Nephron (organoid): ENCODE measurements around the gene METTL14.
A peak's percentile ranks its signal among the peaks of the same experiment; 100 is the strongest.

ENCODE experiments used
- H3K27ac Mint-ChIP-seq, 3 experiments: 2 replicates each; pipeline ENCODE4 v1.8.0; 2020; ENCODE audit warnings: mixed read lengths in 3 of 3, mild to moderate bottlenecking in 2 of 3, moderate library complexity in 1 of 3
- H3K27me3 Mint-ChIP-seq: 2 replicates; pipeline ENCODE4 v1.8.0; 2021; ENCODE audit warnings: low read depth, mild to moderate bottlenecking, moderate library complexity, mixed read lengths
- H3K36me3 Mint-ChIP-seq: 2 replicates; pipeline ENCODE4 v1.8.0; 2020; ENCODE audit warnings: low read depth, mixed read lengths
- H3K4me1 Mint-ChIP-seq: 2 replicates; pipeline ENCODE4 v1.8.0; 2020; ENCODE audit warnings: mixed read lengths
- H3K4me3 Mint-ChIP-seq, 3 experiments: 2 replicates each; pipeline ENCODE4 v1.8.0; 2020; ENCODE audit warnings: mild to moderate bottlenecking in 3 of 3, mixed read lengths in 3 of 3, moderate library complexity in 2 of 3
- H3K9me3 Mint-ChIP-seq: 2 replicates; pipeline ENCODE4 v1.8.0; 2020; ENCODE audit warnings: mixed read lengths
- TF ChIP-seq, protein P1 (sequence below), 3 experiments: fragments of 200-600 bp; sonication (generic); IDR thresholded peaks; one replicate each; pipeline ENCODE4 v1.5.0; 2021; ENCODE audit warnings: antibody characterized with exemption in 3 of 3; ENCODE audit not compliant: unreplicated experiment in 3 of 3

METTL14 gene

GRCh38 chr4:118730683-118731082 lies 45.5 kb downstream of the METTL14 start:
- TF ChIP-seq, protein P1, sequence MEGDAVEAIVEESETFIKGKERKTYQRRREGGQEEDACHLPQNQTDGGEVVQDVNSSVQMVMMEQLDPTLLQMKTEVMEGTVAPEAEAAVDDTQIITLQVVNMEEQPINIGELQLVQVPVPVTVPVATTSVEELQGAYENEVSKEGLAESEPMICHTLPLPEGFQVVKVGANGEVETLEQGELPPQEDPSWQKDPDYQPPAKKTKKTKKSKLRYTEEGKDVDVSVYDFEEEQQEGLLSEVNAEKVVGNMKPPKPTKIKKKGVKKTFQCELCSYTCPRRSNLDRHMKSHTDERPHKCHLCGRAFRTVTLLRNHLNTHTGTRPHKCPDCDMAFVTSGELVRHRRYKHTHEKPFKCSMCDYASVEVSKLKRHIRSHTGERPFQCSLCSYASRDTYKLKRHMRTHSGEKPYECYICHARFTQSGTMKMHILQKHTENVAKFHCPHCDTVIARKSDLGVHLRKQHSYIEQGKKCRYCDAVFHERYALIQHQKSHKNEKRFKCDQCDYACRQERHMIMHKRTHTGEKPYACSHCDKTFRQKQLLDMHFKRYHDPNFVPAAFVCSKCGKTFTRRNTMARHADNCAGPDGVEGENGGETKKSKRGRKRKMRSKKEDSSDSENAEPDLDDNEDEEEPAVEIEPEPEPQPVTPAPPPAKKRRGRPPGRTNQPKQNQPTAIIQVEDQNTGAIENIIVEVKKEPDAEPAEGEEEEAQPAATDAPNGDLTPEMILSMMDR (IDR thresholded peaks at IDR 0.05; ENCODE audit: unreplicated experiment in 3 of 3), result no peak
- Mint-ChIP-seq H3K27ac (no peak overlapping the region), H3K27me3 (no peaks in the 10 kb centered on the region), H3K9me3 (no peaks in the 10 kb centered on the region), H3K4me3 (no peak overlapping the region), H3K36me3 (peaks cover 47% of the 10 kb centered on the region), H3K4me1 (peaks cover 11% of the 10 kb centered on the region)

- no peak overlapping the region for H3K4me3 Mint-ChIP-seq
- H3K27me3 Mint-ChIP-seq, result no peaks in the 10 kb centered on the region
- peaks cover 47% of the 10 kb centered on the region for H3K36me3 Mint-ChIP-seq
- TF ChIP-seq, protein P1 (IDR thresholded peaks at IDR 0.05; ENCODE audit: unreplicated experiment in 3 of 3), result no peak
- H3K9me3 Mint-ChIP-seq, result no peaks in the 10 kb centered on the region
- peak overlapping the region in 2 of 3 experiments; percentile 12 to 29 for H3K27ac Mint-ChIP-seq
- H3K4me1 Mint-ChIP-seq, result peaks cover 11% of the 10 kb centered on the region
Observed at GRCh38 chr4:118732591-118733330, 47.6 kb downstream of the METTL14 start.

- Mint-ChIP-seq H3K27ac (peak overlapping the region in 2 of 3 experiments; percentile 23 to 40), H3K36me3 (peaks cover 47% of the 10 kb centered on the region), H3K27me3 (no peaks in the 10 kb centered on the region), H3K4me1 (peaks cover 11% of the 10 kb centered on the region), H3K4me3 (no peak overlapping the region), H3K9me3 (no peaks in the 10 kb centered on the region)
- TF ChIP-seq, protein P1 (IDR thresholded peaks at IDR 0.05; ENCODE audit: unreplicated experiment in 3 of 3), result no peak
Observed at GRCh38 chr4:118734491-118735205, 49.5 kb downstream of the METTL14 start.

- H3K36me3 Mint-ChIP-seq, result peaks cover 42% of the 10 kb centered on the region
- peaks cover 19% of the 10 kb centered on the region for H3K4me1 Mint-ChIP-seq
- no peak overlapping the region for H3K4me3 Mint-ChIP-seq
- no peaks in the 10 kb centered on the region for H3K27me3 Mint-ChIP-seq
- H3K9me3 Mint-ChIP-seq, result no peaks in the 10 kb centered on the region
- TF ChIP-seq, protein P1 (IDR thresholded peaks at IDR 0.05; ENCODE audit: unreplicated experiment in 3 of 3), result no peak
- no peak overlapping the region for H3K27ac Mint-ChIP-seq
Observed at GRCh38 chr4:118736900-118737299, 51.7 kb downstream of the METTL14 start.

DNA sequence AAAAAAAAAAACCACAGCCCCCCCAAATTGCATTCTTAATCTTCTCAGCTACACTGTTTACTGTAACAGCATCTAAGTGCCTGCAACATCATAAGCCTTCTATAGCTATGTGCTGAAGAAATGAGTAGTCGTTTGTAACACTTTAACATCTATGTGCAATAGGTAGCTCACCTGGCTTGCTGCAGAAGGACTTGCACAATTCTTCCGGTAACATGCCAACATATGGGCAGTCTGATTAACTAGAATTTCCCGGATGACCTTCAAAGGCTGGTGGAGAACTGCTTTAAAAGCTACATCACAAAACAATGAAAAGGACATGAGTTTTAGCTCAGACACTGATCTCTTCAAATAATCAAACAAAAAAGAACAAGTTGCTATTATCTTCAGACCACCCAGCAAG lies 52.9 kb downstream of the METTL14 start:
- no peaks in the 10 kb centered on the region for H3K27me3 Mint-ChIP-seq
- TF ChIP-seq, protein P1 (IDR thresholded peaks at IDR 0.05; ENCODE audit: unreplicated experiment in 3 of 3), result no peak
- H3K9me3 Mint-ChIP-seq, result no peaks in the 10 kb centered on the region
- H3K27ac Mint-ChIP-seq, result no peak overlapping the region
- H3K4me1 Mint-ChIP-seq, result peaks cover 24% of the 10 kb centered on the region
- H3K36me3 Mint-ChIP-seq, result peaks cover 39% of the 10 kb centered on the region
- no peak overlapping the region for H3K4me3 Mint-ChIP-seq
